ENCODE measurements around the gene PRKN. TPM values are rescaled to one million over a fixed set of nuclear protein-coding genes. Genes with fewer than 3 reads are reported as not detected.

Gene PRKN
- total and polyA plus RNA-seq, 9 of the 15 experiments (the other 6 are each of a cell fraction or from before 2014, with no cell fraction given), result 0.03 to 0.96 (median 0.15) TPM; not detected in 2

GRCh38 chr6:162063666-162064065 is 663.9 kb downstream of the PRKN start (continued):
- no peak for TF ChIP-seq XRCC5 (IDR thresholded peaks at IDR 0.05; ENCODE audit: low read depth, low read length)
- no peak for TF ChIP-seq ZNF232 (CRISPR knock-in tag; IDR thresholded peaks at IDR 0.05)
- TF ChIP-seq MAFG (tag; conservative IDR thresholded peaks at IDR 0.05), result peak; percentile 92
- TF ChIP-seq DACH1 (IDR thresholded peaks at IDR 0.05; ENCODE audit: partially characterized antibody), result no peak
- no peak for TF ChIP-seq KLF6 (CRISPR knock-in tag; IDR thresholded peaks at IDR 0.05; ENCODE audit: borderline replicate concordance)
- peak; percentile 78 for TF ChIP-seq MAFF (IDR thresholded peaks at IDR 0.05; ENCODE audit: low read length)

GRCh38 chr6:162058281-162058875 is 669.2 kb downstream of the PRKN start:
- H2AFZ ChIP-seq (ENCODE audit: low read depth, low read length), result no peak overlapping the region
- no peaks in the 10 kb centered on the region for H4K20me1 ChIP-seq (replicated peaks; ENCODE audit: control insufficient read depth, insufficient read depth, low read length)
- under 1% methylated on average over 11 of the region's 11 CpGs for WGBS (ENCODE audit: insufficient coverage, low coverage, missing lambda C conversion rate)
- intact Hi-C loops (cut with micrococcal nuclease) (no loop called here), in situ Hi-C loops (cut with MboI) (no loop called here)
- ATAC-seq, result no peak
- no peaks in the 10 kb centered on the region for H3K27me3 ChIP-seq (ENCODE audit: control insufficient read depth in 2 of 2, insufficient read depth in 2 of 2, low read length in 2 of 2)
- no peak overlapping the region for H3K4me3 ChIP-seq
- ChIA-PET POLR2A (no interaction called here), CTCF (ENCODE audit: low intra/inter-chr PET ratio) (no interaction called here)
- no peak for FAIRE-seq
- no peak for DNase-seq (ENCODE audit: extremely low read depth in 1 of 4, low spot score in 3 of 4)
- H3K9me1 ChIP-seq (ENCODE audit: control insufficient read depth, insufficient read depth, low read length), result no peaks in the 10 kb centered on the region
- no TSS peak for BruUV-seq (replicated peaks)
- no peak overlapping the region for H3K4me2 ChIP-seq (ENCODE audit: insufficient read depth, low read length)
- H3K9ac ChIP-seq (ENCODE audit: insufficient read depth in 1 of 2, low read depth in 2 of 2, low read length in 2 of 2), result no peak overlapping the region
- no peaks in the 10 kb centered on the region for H3K4me1 ChIP-seq (replicated peaks in 1 of 2; ENCODE audit: control insufficient read depth in 2 of 2, insufficient read depth in 2 of 2, low read length in 2 of 2)
- no peaks in the 10 kb centered on the region for H3K9me3 ChIP-seq (replicated peaks; ENCODE audit: control insufficient read depth, insufficient read depth, low read depth, low read length)
- H3K79me2 ChIP-seq (ENCODE audit: control insufficient read depth, insufficient read depth, low read length), result no peaks in the 10 kb centered on the region
- H3K36me3 ChIP-seq (ENCODE audit: control insufficient read depth, insufficient read depth, low read length), result no peaks in the 10 kb centered on the region
- no peak overlapping the region for H3K27ac ChIP-seq (ENCODE audit: extremely low read depth, low read depth, low read length)
- TF ChIP-seq PBX2 (CRISPR knock-in tag; IDR thresholded peaks at IDR 0.05; ENCODE audit: low read depth) (no peak), PBX2 (tag; conservative IDR thresholded peaks at IDR 0.05; ENCODE audit: low read depth) (no peak), EP300 (IDR thresholded peaks at IDR 0.05; ENCODE audit: low read length) (no peak), CGGBP1 (CRISPR knock-in tag; IDR thresholded peaks at IDR 0.05) (no peak), ZMIZ1 (IDR thresholded peaks at IDR 0.05; ENCODE audit: low read depth in 2 of 2, low read length in 2 of 2) (no peak), NCOR1 (IDR thresholded peaks at IDR 0.05) (no peak), HDAC2 (IDR thresholded peaks at IDR 0.05) (no peak), GATAD2A (IDR thresholded peaks at IDR 0.05) (no peak), CCNT2 (IDR thresholded peaks at IDR 0.05; ENCODE audit: borderline replicate concordance, extremely low read depth, insufficient read length, low read depth, low read length) (no peak), KLF16 (IDR thresholded peaks at IDR 0.05) (no peak), ARID2 (IDR thresholded peaks at IDR 0.05) (no peak), HMG20A (CRISPR knock-in tag; conservative IDR thresholded peaks at IDR 0.05) (no peak)
